Heart left ventricle (tissue), 16 donors: ENCODE data around the gene SH3RF3. TPM values are rescaled to one million over a fixed set of nuclear protein-coding genes. Genes with fewer than 3 reads are reported as not detected.

ENCODE experiments used
- ATAC-seq, 4 donors: fragments of 200-7000 bp; cut with Tn5 transposase; one replicate each; pipeline ENCODE4 v1.9.1; 2020 to 2022; ENCODE audit warnings: moderate library complexity in 4 of 4, mild to moderate bottlenecking in 3 of 4, moderate number of reproducible peaks in 1 of 4
- DNase-seq, 5 donors: peaks; one replicate each; pipeline ENCODE4 v3.0.0-alpha.2; 2020
- H3K27ac ChIP-seq, 12 donors: fragments of 200-600 bp; sonication (generic) in 4 of 12; one replicate each; pipeline versions ENCODE4 v1.5.0 to v1.8.0; 2016 to 2022; ENCODE audit warnings: mild to moderate bottlenecking in 2 of 12
- H3K27me3 ChIP-seq, 9 donors: fragments of 200-600 bp; sonication (generic) in 2 of 9; one replicate each; pipeline versions ENCODE4 v1.5.1 to v1.8.0; 2016 to 2022; ENCODE audit warnings: mild to moderate bottlenecking in 3 of 9
- H3K36me3 ChIP-seq, 9 donors: fragments of 200-600 bp; sonication (generic) in 2 of 9; one replicate each; pipeline versions ENCODE4 v1.5.0 to v1.8.0; 2018 to 2022; ENCODE audit warnings: mild to moderate bottlenecking in 2 of 9
- H3K4me1 ChIP-seq, 12 donors: fragments of 200-600 bp; sonication (generic) in 4 of 12; one replicate each; pipeline versions ENCODE4 v1.5.0 to v1.8.0; 2016 to 2022; ENCODE audit warnings: mild to moderate bottlenecking in 3 of 12
- H3K4me3 ChIP-seq, 12 donors: fragments of 200-600 bp; sonication (generic) in 4 of 12; one replicate each; pipeline versions ENCODE4 v1.5.0 to v1.8.0; 2017 to 2022; ENCODE audit warnings: mild to moderate bottlenecking in 9 of 12, moderate library complexity in 4 of 12
- H3K9me3 ChIP-seq, 12 donors: fragments of 200-600 bp; sonication (generic) in 4 of 12; one replicate each; pipeline versions ENCODE4 v1.5.0 to v1.8.0; 2016 to 2022; ENCODE audit warnings: mild to moderate bottlenecking in 1 of 12
- POLR2A ChIP-seq, 2 donors: fragments of 450-650 bp; IDR thresholded peaks; one replicate each; pipeline ENCODE4 v1.6.1; 2017; ENCODE audit warnings: antibody characterized with exemption in 2 of 2, mild to moderate bottlenecking in 2 of 2, moderate library complexity in 2 of 2
- WGBS, 4 donors: extraction: QIAGEN DNeasy Blood & Tissue Kit in 2 of 4; methylation state at CpG; one replicate each; pipeline versions ENCODE4 v1.1.5 to v1.1.7; 2013 to 2018; 5-methylcytosine and 5-hydroxymethylcytosine counted together
- intact Hi-C, 10 donors: fragments of 100-400 bp; cut with DNase I; formaldehyde crosslinking; loops; one replicate each; pipeline versions ENCODE4 v1.11.1 to v1.14.2; 2022
- polyA plus RNA-seq, 2 donors: library from polyadenylated mRNA; stranded (reverse); fragments of 200-250 nt; gene quantifications; one replicate each; pipeline ENCODE4 v1.2.3, GENCODE V29; 2013
- total RNA-seq, 9 donors: library from RNA; depleted of rRNA in 2 of 9; stranded (reverse); fragments of >200 nt in 2 of 9; fragmentation: NEBNext Ultra II Directional in 3 of 9; extraction: Animal tissue kit (Norgen Biotek cat#: 25700) in 3 of 9; gene quantifications; one replicate each; pipeline versions ENCODE4 v1.1.0 to v1.2.4, GENCODE V29; 2016 to 2023
- TF ChIP-seq, protein P1 (sequence below), 12 donors: fragments of 200-600 bp; sonication (generic) in 4 of 12; IDR thresholded peaks; one replicate each; pipeline versions ENCODE4 v1.5.0 to v1.8.0; 2018 to 2022; ENCODE audit warnings: antibody characterized with exemption in 12 of 12, mild to moderate bottlenecking in 5 of 12
- donor health status: ischemic (EF 13 %, LVEDD 7.1; RV severe dilation, severe dysfunction).
- donor health status: healthy with polysubstance abuse.
- donor health status: DM: no; HTN: yes; CAD: no.
- donor health status: DM: no; HTN: no; CAD: no.
- donor health status: ischemic (EF 25% LVEDD 6.9; RV normal size, moderate dysfunction).
- donor health status: ischemic (EF 25% LVEDD 5.7; RV mildly dilated, moderate dysfunction).
- donor health status: healthy.
- donor health status: DM: yes; HTN: yes; CAD: no.
- donor health status: ischemic (EF 35%, LVEDD 5.7; RV mildly dilated, moderate dysfunction).
- donor health status: nonischemic (EF 11% LVEDD 7.7; RV severe dilation, severe dysfunction).
- donor health status: DM: yes; HTN: yes; CAD: no.
- donor health status: PGD.
- donor health status: ischemic (EF 29% LVEDD 5.4; RV normal size, mild dysfunction).
- donor health status: nonischemic (EF 23%, LVEDD 6.1; RV moderate dilation, normal function).

Gene SH3RF3
- total and polyA plus RNA-seq, 11 donors: 5.2 to 15.7 (median 7.9) TPM

DNA sequence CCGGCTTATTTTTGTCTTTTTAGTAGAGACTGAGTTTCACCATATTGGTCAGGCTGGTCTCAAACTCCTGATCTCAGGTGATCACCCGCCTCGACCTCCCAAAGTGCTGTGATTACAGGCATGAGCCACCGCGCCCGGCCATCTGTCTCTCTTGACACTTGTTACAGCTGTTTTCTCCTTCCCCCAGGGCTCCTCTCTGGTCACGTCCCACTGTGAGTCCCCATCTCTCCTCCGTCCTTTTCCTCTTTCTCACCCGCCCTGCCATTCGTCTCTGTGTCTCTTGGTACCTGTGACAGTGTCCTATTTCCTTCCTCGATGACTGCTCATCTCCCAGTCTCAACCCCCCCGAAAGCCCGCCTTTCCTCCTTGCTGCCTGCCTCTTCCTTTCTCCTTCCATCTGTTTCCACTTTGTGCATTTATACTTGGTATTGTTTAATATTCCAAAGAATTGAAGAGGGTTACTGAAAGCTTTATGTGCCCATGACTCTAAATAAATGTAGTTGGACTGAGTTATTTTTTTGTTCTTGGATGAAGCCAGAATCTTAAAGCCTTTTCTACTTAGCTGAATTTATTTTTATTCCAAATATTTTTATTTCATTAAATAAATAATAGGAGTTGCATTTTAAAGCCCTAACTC, 241.5 kb downstream of the SH3RF3 start:
- peak in 1 of 5 donors; percentile 2 for DNase-seq
- intact Hi-C loops: no loop called here

DNA sequence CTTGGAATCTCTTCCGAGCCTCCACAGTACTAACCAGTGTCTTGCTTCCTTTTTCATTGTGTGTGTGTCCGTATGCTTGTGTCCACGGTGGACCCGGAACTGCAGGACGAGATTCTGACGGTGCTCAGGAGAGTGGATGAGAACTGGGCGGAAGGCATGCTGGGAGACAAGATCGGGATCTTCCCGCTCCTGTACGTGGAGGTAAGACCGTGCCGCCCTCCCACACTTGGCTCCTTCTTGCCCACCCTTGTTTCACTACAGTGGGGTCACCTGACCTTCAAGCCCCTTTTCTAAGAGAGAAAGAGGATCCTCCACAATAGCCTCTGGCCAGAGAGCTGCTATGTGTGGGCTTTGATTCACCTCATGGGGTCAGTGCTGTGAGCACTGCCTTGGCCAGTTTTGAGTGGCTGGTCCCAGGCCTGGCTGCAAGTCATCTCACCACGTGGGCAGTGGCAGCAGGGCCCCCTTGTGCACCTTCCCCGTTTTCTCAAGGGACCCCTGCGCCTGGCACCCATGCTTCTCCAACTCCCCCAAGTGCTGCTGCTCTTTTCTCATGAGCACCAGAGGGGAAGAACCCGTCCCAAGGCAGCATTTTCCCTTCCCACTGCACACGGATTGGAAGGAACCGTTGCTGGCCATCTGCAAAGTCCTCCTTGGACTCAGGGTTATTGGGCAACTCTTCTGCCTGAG, 242.6 kb downstream of the SH3RF3 start:
- peak in 1 of 5 donors; percentile 3 for DNase-seq
- Histone ChIP-seq H3K4me1 (peaks cover 0 to 18% (median 0%) of the 10 kb centered on the region in 12 donors), H3K27ac (no peak overlapping the region), H3K36me3 (peaks cover 0 to 28% (median 0%) of the 10 kb centered on the region in 9 donors), H3K9me3 (no peaks in the 10 kb centered on the region), H3K27me3 (no peaks in the 10 kb centered on the region), H3K4me3 (no peak overlapping the region)
- no peak for ATAC-seq
- WGBS, 4 donors: 91 to 95% (median 93%) methylated on average over 18 of the region's 18 CpGs
- intact Hi-C loops: no loop called here
- TF ChIP-seq, protein P1, sequence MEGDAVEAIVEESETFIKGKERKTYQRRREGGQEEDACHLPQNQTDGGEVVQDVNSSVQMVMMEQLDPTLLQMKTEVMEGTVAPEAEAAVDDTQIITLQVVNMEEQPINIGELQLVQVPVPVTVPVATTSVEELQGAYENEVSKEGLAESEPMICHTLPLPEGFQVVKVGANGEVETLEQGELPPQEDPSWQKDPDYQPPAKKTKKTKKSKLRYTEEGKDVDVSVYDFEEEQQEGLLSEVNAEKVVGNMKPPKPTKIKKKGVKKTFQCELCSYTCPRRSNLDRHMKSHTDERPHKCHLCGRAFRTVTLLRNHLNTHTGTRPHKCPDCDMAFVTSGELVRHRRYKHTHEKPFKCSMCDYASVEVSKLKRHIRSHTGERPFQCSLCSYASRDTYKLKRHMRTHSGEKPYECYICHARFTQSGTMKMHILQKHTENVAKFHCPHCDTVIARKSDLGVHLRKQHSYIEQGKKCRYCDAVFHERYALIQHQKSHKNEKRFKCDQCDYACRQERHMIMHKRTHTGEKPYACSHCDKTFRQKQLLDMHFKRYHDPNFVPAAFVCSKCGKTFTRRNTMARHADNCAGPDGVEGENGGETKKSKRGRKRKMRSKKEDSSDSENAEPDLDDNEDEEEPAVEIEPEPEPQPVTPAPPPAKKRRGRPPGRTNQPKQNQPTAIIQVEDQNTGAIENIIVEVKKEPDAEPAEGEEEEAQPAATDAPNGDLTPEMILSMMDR (IDR thresholded peaks at IDR 0.05): no peak
- no peak for TF ChIP-seq POLR2A (IDR thresholded peaks at IDR 0.05)

More for the DNA sequence above, 241.5 kb downstream of the SH3RF3 start:
- H3K4me1 ChIP-seq: peaks cover 0 to 8% (median 0%) of the 10 kb centered on the region in 12 donors
- peaks cover 0 to 28% (median 0%) of the 10 kb centered on the region in 9 donors for H3K36me3 ChIP-seq
- no peak for TF ChIP-seq POLR2A (IDR thresholded peaks at IDR 0.05)
- TF ChIP-seq, protein P1 (IDR thresholded peaks at IDR 0.05): no peak
- H3K27ac ChIP-seq: no peak overlapping the region
- no peaks in the 10 kb centered on the region for H3K27me3 ChIP-seq
- H3K4me3 ChIP-seq: no peak overlapping the region
- ATAC-seq: no peak
- 85 to 96% (median 93%) methylated on average over 13 of the region's 13 CpGs for WGBS, 4 donors
- no peaks in the 10 kb centered on the region for H3K9me3 ChIP-seq

DNA sequence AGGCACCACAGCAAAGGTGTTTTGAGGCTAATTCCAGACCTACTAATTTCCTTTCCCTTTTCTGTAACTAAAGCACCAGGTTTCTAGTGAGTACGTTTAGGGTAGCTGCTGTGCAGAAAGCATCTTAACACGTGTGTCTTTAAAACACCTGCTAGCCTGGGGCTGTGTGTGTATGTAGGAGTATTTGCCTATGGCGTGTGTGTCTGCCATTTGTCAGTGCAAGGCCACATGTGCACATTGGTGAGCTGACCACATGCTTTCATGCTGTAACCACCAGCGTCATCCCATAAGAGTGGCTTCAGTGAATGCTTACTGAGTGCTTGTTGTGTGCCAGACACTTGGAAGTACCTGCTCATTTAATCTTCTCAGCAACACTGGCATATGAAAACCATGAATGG, 243.2 kb downstream of the SH3RF3 start:
- Histone ChIP-seq H3K4me1 (peaks cover 0 to 20% (median 0%) of the 10 kb centered on the region in 12 donors), H3K27ac (no peak overlapping the region), H3K9me3 (no peaks in the 10 kb centered on the region), H3K36me3 (peaks cover 0 to 28% (median 0%) of the 10 kb centered on the region in 9 donors), H3K27me3 (no peaks in the 10 kb centered on the region), H3K4me3 (no peak overlapping the region)
- 96 to 100% (median 97%) methylated on average over 4 of the region's 4 CpGs for WGBS, 4 donors
- DNase-seq (no peak), ATAC-seq (no peak)
- no peak for TF ChIP-seq POLR2A (IDR thresholded peaks at IDR 0.05)
- TF ChIP-seq, protein P1 (IDR thresholded peaks at IDR 0.05): no peak
- intact Hi-C loops: no loop called here

- H3K9me3 ChIP-seq: no peaks in the 10 kb centered on the region
- ATAC-seq (no peak), DNase-seq (peak in 1 of 5 donors; percentile 2)
- no peaks in the 10 kb centered on the region for H3K27me3 ChIP-seq
- H3K4me3 ChIP-seq: no peak overlapping the region
- H3K27ac ChIP-seq: no peak overlapping the region
- H3K36me3 ChIP-seq: peaks cover 0 to 28% (median 0%) of the 10 kb centered on the region in 9 donors
- intact Hi-C loops: no loop called here
- peaks cover 0 to 20% (median 0%) of the 10 kb centered on the region in 12 donors for H3K4me1 ChIP-seq
- WGBS, 4 donors: 87 to 95% (median 91%) methylated on average over 7 of the region's 7 CpGs
- no peak for TF ChIP-seq POLR2A (IDR thresholded peaks at IDR 0.05)
- TF ChIP-seq, protein P1 (IDR thresholded peaks at IDR 0.05): no peak
Measured at GRCh38 chr2:109372614-109373013, 243.6 kb downstream of the SH3RF3 start.
